Measurements from ENCODE around the gene FBXW12.

DNA sequence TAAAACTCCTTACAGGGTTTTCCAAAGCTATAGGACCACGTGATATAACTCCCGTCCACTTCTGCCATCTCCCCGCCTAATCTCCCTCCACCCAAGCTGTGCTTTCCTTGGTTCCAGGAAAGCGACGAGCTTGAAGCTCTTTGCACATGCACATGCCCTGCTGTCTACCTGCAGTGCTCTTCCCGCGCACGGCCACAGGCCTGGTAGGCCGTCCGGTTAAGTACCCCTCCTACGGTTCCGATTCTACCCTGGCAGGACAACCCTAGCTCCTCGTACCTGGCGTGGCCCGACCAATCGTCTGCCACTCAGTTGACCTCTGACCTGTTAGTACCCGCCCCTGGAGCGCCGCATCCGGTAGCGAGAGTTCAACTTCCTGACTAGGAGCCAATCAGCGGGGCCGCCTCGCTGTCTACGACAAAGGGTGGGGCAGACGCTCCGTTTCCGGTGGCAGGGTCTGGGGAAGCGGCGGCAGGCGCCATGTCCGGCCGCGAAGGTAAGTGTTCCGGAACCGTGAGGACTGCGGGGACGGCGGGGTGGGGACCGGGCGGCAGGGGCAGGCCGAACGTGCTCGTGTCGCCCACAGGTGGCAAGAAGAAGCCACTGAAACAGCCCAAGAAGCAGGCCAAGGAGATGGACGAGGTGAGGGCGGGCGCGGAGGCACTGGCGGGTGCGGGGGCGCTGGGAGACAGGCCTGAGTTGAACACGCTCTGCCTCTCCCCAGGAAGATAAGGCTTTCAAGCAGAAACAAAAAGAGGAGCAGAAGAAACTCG, 68.0 kb downstream of the FBXW12 start, which contains the start of the genes CCDC51 and TMA7:
- TF ChIP-seq EZH2 (IDR thresholded peaks at IDR 0.05; ENCODE audit: insufficient read depth, poor library complexity, severe bottlenecking) (no peak), EZH2phosphoT487 (IDR thresholded peaks at IDR 0.05; ENCODE audit: insufficient read depth, low read depth) (no peak)
